KBM-7 (cell line): ENCODE measurements around the gene SLC6A12.

ENCODE experiments used
- DNase-seq: peaks from one replicate; pipeline ENCODE4 v3.0.0-alpha.2; 2015
- in situ Hi-C: fragments of 300-500 bp; cut with MboI; formaldehyde crosslinking; loops from 2 replicates; pipeline ENCODE4 v1.14.3; 2020; ENCODE audit warnings: low sequenced_read_pairs, low pct_unique_long_range_greater_than_20kb, mixed read lengths

The SLC6A12 gene

GRCh38 chr12:214003-214741 lies at the start of gene SLC6A12:
Gene SLC6A12, minus strand, starts transcription at chr12:214157. Its CDS starts 4,171 bp downstream, at chr12:209986.
- DNase-seq: no peak
- in situ Hi-C loops: no loop called here

GRCh38 chr12:263574-263973 lies 49.6 kb upstream of the SLC6A12 start:
- in situ Hi-C loops: no loop called here
- no peak for DNase-seq

GRCh38 chr12:262817-263216 lies 48.9 kb upstream of the SLC6A12 start, which contains the start of gene SLC6A13:
Gene SLC6A13, minus strand, starts transcription at chr12:262836. Its CDS starts 2,784 bp downstream, at chr12:260052.
- no peak for DNase-seq
- in situ Hi-C loops: no loop called here

- in situ Hi-C loops: no loop called here
- DNase-seq: no peak
These were observed 48.2 kb upstream of the SLC6A12 start for GRCh38 chr12:262113-262512.

GRCh38 chr12:257521-258321 lies 43.8 kb upstream of the SLC6A12 start:
- in situ Hi-C loops: no loop called here
- no peak for DNase-seq

- DNase-seq: no peak
- in situ Hi-C loops: no loop called here
These were observed 43.0 kb upstream of the SLC6A12 start for GRCh38 chr12:256958-257357.

GRCh38 chr12:256225-256624 lies 42.3 kb upstream of the SLC6A12 start:
- in situ Hi-C loops: no loop called here
- DNase-seq: no peak

GRCh38 chr12:254912-255311 lies 41.0 kb upstream of the SLC6A12 start:
- in situ Hi-C loops: no loop called here
- no peak for DNase-seq

GRCh38 chr12:254039-254438 lies 40.1 kb upstream of the SLC6A12 start:
- in situ Hi-C loops: no loop called here
- DNase-seq: no peak

GRCh38 chr12:253116-253831 lies 39.3 kb upstream of the SLC6A12 start:
- no peak for DNase-seq
- in situ Hi-C loops: no loop called here

GRCh38 chr12:252636-253035 lies 38.7 kb upstream of the SLC6A12 start:
- in situ Hi-C loops: no loop called here
- no peak for DNase-seq

GRCh38 chr12:247271-247670 lies 33.3 kb upstream of the SLC6A12 start:
- in situ Hi-C loops: no loop called here
- no peak for DNase-seq

GRCh38 chr12:243381-243780 lies 29.4 kb upstream of the SLC6A12 start:
- in situ Hi-C loops: no loop called here
- DNase-seq: no peak

- no peak for DNase-seq
- in situ Hi-C loops: no loop called here
These were observed 28.5 kb upstream of the SLC6A12 start for GRCh38 chr12:242496-242895.

GRCh38 chr12:241266-241665 lies 27.3 kb upstream of the SLC6A12 start:
- in situ Hi-C loops: no loop called here
- no peak for DNase-seq

- no peak for DNase-seq
- in situ Hi-C loops: no loop called here
These were observed 26.6 kb upstream of the SLC6A12 start for GRCh38 chr12:240566-240965.

- no peak for DNase-seq
- in situ Hi-C loops: no loop called here
These were observed 24.9 kb upstream of the SLC6A12 start for GRCh38 chr12:238736-239398.

- DNase-seq: no peak
- in situ Hi-C loops: no loop called here
These were observed 24.2 kb upstream of the SLC6A12 start for GRCh38 chr12:238116-238515.

- in situ Hi-C loops: no loop called here
- no peak for DNase-seq
These were observed 23.3 kb upstream of the SLC6A12 start for GRCh38 chr12:237026-237815.
